SU-DHL-6 (cell line): ENCODE data around the gene YARS1.

ENCODE experiments used
- H2AFZ ChIP-seq: fragments of 200-600 bp; sonication (generic); 2 replicates; pipeline ENCODE4 v1.6.1; 2014; ENCODE audit warnings: low read depth, mild to moderate bottlenecking, moderate library complexity, mixed read lengths, antibody characterized with exemption, low read length; ENCODE audit not compliant: severe bottlenecking
- H3F3A ChIP-seq: fragments of 200-600 bp; shearing (Covaris generic); 2 replicates; pipeline ENCODE4 v1.6.0; 2016; ENCODE audit warnings: antibody characterized with exemption, mild to moderate bottlenecking; ENCODE audit not compliant: insufficient read depth
- H3K27ac ChIP-seq: fragments of 200-600 bp; sonication (generic); 2 replicates; pipeline ENCODE4 v1.5.1; 2016; ENCODE audit warnings: low read depth, mild to moderate bottlenecking, low read length, moderate library complexity, mixed read lengths
- H3K27me3 ChIP-seq: fragments of 200-600 bp; sonication (generic), shearing (Covaris generic); 2 replicates; pipeline ENCODE4 v1.6.0; 2014; ENCODE audit warnings: mild to moderate bottlenecking, low read length
- H3K36me3 ChIP-seq: fragments of 200-600 bp; sonication (generic); 2 replicates; pipeline ENCODE4 v1.6.1; 2014; ENCODE audit warnings: mild to moderate bottlenecking, low read length, mixed read lengths
- H3K4me2 ChIP-seq: fragments of 300-600, 200-600 bp; shearing (Covaris generic), sonication (generic); 2 replicates; pipeline ENCODE4 v1.6.0; 2014; ENCODE audit warnings: low read length, low read depth, mild to moderate bottlenecking; ENCODE audit not compliant: poor library complexity, severe bottlenecking
- H3K4me3 ChIP-seq: fragments of 200-600 bp; sonication (generic); 2 replicates; pipeline ENCODE4 v1.5.1; 2014; ENCODE audit warnings: antibody characterized with exemption, low read length, mild to moderate bottlenecking, mixed read lengths; ENCODE audit not compliant: insufficient read depth, poor library complexity, severe bottlenecking
- H3K79me2 ChIP-seq: fragments of 200-600 bp; sonication (generic); 2 replicates; pipeline ENCODE4 v1.6.1; 2014; ENCODE audit warnings: mild to moderate bottlenecking, low read length, moderate library complexity; ENCODE audit not compliant: insufficient read depth
- H3K9ac ChIP-seq: fragments of 200-600 bp; sonication (generic); 2 replicates; pipeline ENCODE4 v1.7.0; 2014; ENCODE audit warnings: mild to moderate bottlenecking, low read length
- H3K9me2 ChIP-seq: fragments of 200-600 bp; sonication (generic); replicated peaks from 2 replicates; pipeline ENCODE4 v1.6.1; 2014; ENCODE audit warnings: low read length; ENCODE audit not compliant: insufficient read depth
- H3K9me3 ChIP-seq: fragments of 200-600 bp; sonication (generic); 2 replicates; pipeline ENCODE4 v1.6.1; 2014; ENCODE audit warnings: low read length, mixed read lengths; ENCODE audit not compliant: insufficient read depth
- H4K20me1 ChIP-seq: fragments of 200-600 bp; sonication (generic); 2 replicates; pipeline ENCODE4 v1.6.1; 2014; ENCODE audit warnings: low read depth, mild to moderate bottlenecking, antibody characterized with exemption, low read length, moderate library complexity, mixed read lengths
- CTCF ChIP-seq: fragments of 200-600 bp; sonication (generic); IDR thresholded peaks from one replicate; pipeline ENCODE4 v1.5.1; 2017; ENCODE audit warnings: antibody characterized with exemption, mild to moderate bottlenecking, low read length, moderate library complexity; ENCODE audit not compliant: insufficient read depth, poor library complexity, severe bottlenecking
- EZH2phosphoT487 ChIP-seq: fragments of 200-600 bp; sonication (generic), shearing (Covaris generic); conservative IDR thresholded peaks from 2 replicates; pipeline ENCODE4 v1.6.1; 2018; ENCODE audit warnings: mild to moderate bottlenecking, antibody characterized with exemption, low read length, moderate library complexity, mixed read lengths

Gene YARS1

GRCh38 chr1:32729254-32730046 is 87.7 kb downstream of the YARS1 start:
- Histone ChIP-seq H3K36me3 (no peaks in the 10 kb centered on the region), H4K20me1 (no peaks in the 10 kb centered on the region), H3K9me3 (no peaks in the 10 kb centered on the region), H3F3A (no peaks in the 10 kb centered on the region), H3K9me2 (no peaks in the 10 kb centered on the region), H3K79me2 (no peaks in the 10 kb centered on the region), H3K27ac (no peak overlapping the region), H2AFZ (no peak overlapping the region), H3K9ac (no peak overlapping the region), H3K27me3 (0 out of 2 replicates have a peak, but pooled peaks cover 3% of the 10 kb centered on the region), H3K4me3 (no peak overlapping the region), H3K4me2 (no peak overlapping the region)
- TF ChIP-seq EZH2phosphoT487 (no peak), CTCF (no peak)

- no peaks in the 10 kb centered on the region for H3K9me2 ChIP-seq
- no peaks in the 10 kb centered on the region for H3K36me3 ChIP-seq
- H3K4me2 ChIP-seq: no peak overlapping the region
- TF ChIP-seq CTCF: no peak
- no peak for TF ChIP-seq EZH2phosphoT487
- no peak overlapping the region for H3K9ac ChIP-seq
- no peak overlapping the region for H3K4me3 ChIP-seq
- H3K9me3 ChIP-seq: no peaks in the 10 kb centered on the region
- H2AFZ ChIP-seq: no peak overlapping the region
- H3K79me2 ChIP-seq: no peaks in the 10 kb centered on the region
- H4K20me1 ChIP-seq: no peaks in the 10 kb centered on the region
- H3K27ac ChIP-seq: no peak overlapping the region
- H3F3A ChIP-seq: no peaks in the 10 kb centered on the region
- 0 out of 2 replicates have a peak, but pooled peaks cover 3% of the 10 kb centered on the region for H3K27me3 ChIP-seq
Observed at GRCh38 chr1:32728413-32729077, 88.6 kb downstream of the YARS1 start.

GRCh38 chr1:32727876-32728275 is 89.3 kb downstream of the YARS1 start:
- Histone ChIP-seq H3K36me3 (no peaks in the 10 kb centered on the region), H3K79me2 (no peaks in the 10 kb centered on the region), H3K9ac (no peak overlapping the region), H3K9me2 (no peaks in the 10 kb centered on the region), H4K20me1 (no peaks in the 10 kb centered on the region), H3K27ac (no peak overlapping the region), H3F3A (no peaks in the 10 kb centered on the region), H3K4me3 (no peak overlapping the region), H3K27me3 (0 out of 2 replicates have a peak, but pooled peaks cover 3% of the 10 kb centered on the region), H3K9me3 (no peaks in the 10 kb centered on the region), H2AFZ (no peak overlapping the region), H3K4me2 (no peak overlapping the region)
- no peak for TF ChIP-seq EZH2phosphoT487
- TF ChIP-seq CTCF: no peak
